Ovary (tissue), 9 donors: ENCODE results near the gene SLC49A4. TPM values are rescaled to one million over a fixed set of nuclear protein-coding genes. Genes with fewer than 3 reads are reported as not detected.

ENCODE experiments used
- DNase-seq, 5 donors: peaks; one replicate each; pipeline ENCODE4 v3.0.0-alpha.2; 2019 to 2020
- H3K27ac ChIP-seq, 2 donors: fragments of 200-600 bp; one replicate each; pipeline versions ENCODE4 v1.5.1 to v1.8.0; 2019 to 2022
- H3K27me3 ChIP-seq: fragments of 200-600 bp; one replicate; pipeline ENCODE4 v1.8.0; 2022
- H3K36me3 ChIP-seq: fragments of 200-600 bp; sonication (generic); one replicate; pipeline ENCODE4 v1.5.1; 2019
- H3K4me1 ChIP-seq: one replicate; pipeline ENCODE4 v1.8.1; 2013; ENCODE audit warnings: mild to moderate bottlenecking, moderate library complexity; ENCODE audit not compliant: insufficient read depth
- H3K4me3 ChIP-seq: fragments of 200-600 bp; sonication (generic); one replicate; pipeline ENCODE4 v1.5.1; 2017
- H3K9me3 ChIP-seq, 2 donors: fragments of 200-600 bp in 1 of 2; sonication (generic) in 1 of 2; one replicate each; pipeline versions ENCODE4 v1.5.1 to v1.8.1; 2013 to 2019; ENCODE audit warnings: mild to moderate bottlenecking in 1 of 2, moderate library complexity in 1 of 2
- EP300 ChIP-seq: sonication (generic); formaldehyde crosslinking; IDR thresholded peaks from one replicate; pipeline ENCODE4 v1.6.1; 2017; ENCODE audit warnings: antibody characterized with exemption
- POLR2A ChIP-seq: fragments of 450-650 bp; IDR thresholded peaks from one replicate; pipeline ENCODE4 v1.6.1; 2017; ENCODE audit warnings: antibody characterized with exemption, mild to moderate bottlenecking, moderate library complexity
- WGBS, 3 donors: extraction: QIAGEN DNeasy Blood & Tissue Kit in 1 of 3; methylation state at CpG; one replicate each; pipeline versions ENCODE4 v1.1.5 to v1.1.7; 2013 to 2017; 5-methylcytosine and 5-hydroxymethylcytosine counted together
- intact Hi-C, 4 donors: fragments of 100-400 bp; cut with DNase I; formaldehyde crosslinking; loops; one replicate each; pipeline versions ENCODE4 v1.11.0 to v1.15.1; 2022 to 2023
- polyA plus RNA-seq, 2 donors: library from polyadenylated mRNA; stranded (reverse); fragments of 200-250 nt in 1 of 2; fragments of 350-450 nt in 1 of 2; fragmentation: Illumina TruSeq in 1 of 2; extraction: RNeasy Lipid Tissue Mini Kit (QIAGEN cat#74804) in 1 of 2; gene quantifications; one replicate each; pipeline ENCODE4 v1.2.3, GENCODE V29; 2013 to 2014
- total RNA-seq, 7 donors: library from RNA; depleted of rRNA in 2 of 7; stranded (reverse); fragments of >200 nt in 2 of 7; fragmentation: NEBNext Ultra II Directional in 3 of 7; extraction: Animal tissue kit (Norgen Biotek cat#: 25700) in 3 of 7; gene quantifications; one replicate each; pipeline versions ENCODE4 v1.1.0 to v1.2.4, GENCODE V29; 2016 to 2023
- TF ChIP-seq, protein P1 (sequence below), 3 donors: fragments of 450-650 bp in 2 of 3; fragments of 200-600 bp in 1 of 3; IDR thresholded peaks; one replicate each; pipeline versions ENCODE4 v1.5.1 to v1.8.0; 2016 to 2022; ENCODE audit warnings: antibody characterized with exemption in 3 of 3, mild to moderate bottlenecking in 1 of 3
- donor health status: DM: no; HTN: no; CAD: no; lungs with moderate emphysema.
- donor health status: DM: no; HTN: no; CAD: no.
- donor health status: Bipolar disorder and iron deficiency.
- donor health status: DM: yes; HTN: yes; CAD: no.
- donor health status: DM: no; HTN: no; CAD: no.
- donor health status: DM: yes; HTN: yes; CAD: no.

SLC49A4 gene
- total and polyA plus RNA-seq, 9 donors, result 3.7 to 17.8 (median 8.3) TPM

GRCh38 chr3:122873741-122874515, 79.1 kb downstream of the SLC49A4 start:
- no peaks in the 10 kb centered on the region for H3K36me3 ChIP-seq
- no peaks in the 10 kb centered on the region for H3K27me3 ChIP-seq
- no peaks in the 10 kb centered on the region for H3K9me3 ChIP-seq
- TF ChIP-seq, protein P1, sequence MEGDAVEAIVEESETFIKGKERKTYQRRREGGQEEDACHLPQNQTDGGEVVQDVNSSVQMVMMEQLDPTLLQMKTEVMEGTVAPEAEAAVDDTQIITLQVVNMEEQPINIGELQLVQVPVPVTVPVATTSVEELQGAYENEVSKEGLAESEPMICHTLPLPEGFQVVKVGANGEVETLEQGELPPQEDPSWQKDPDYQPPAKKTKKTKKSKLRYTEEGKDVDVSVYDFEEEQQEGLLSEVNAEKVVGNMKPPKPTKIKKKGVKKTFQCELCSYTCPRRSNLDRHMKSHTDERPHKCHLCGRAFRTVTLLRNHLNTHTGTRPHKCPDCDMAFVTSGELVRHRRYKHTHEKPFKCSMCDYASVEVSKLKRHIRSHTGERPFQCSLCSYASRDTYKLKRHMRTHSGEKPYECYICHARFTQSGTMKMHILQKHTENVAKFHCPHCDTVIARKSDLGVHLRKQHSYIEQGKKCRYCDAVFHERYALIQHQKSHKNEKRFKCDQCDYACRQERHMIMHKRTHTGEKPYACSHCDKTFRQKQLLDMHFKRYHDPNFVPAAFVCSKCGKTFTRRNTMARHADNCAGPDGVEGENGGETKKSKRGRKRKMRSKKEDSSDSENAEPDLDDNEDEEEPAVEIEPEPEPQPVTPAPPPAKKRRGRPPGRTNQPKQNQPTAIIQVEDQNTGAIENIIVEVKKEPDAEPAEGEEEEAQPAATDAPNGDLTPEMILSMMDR (IDR thresholded peaks at IDR 0.05), result no peak
- TF ChIP-seq POLR2A (no peak), EP300 (no peak)
- no peak for DNase-seq
- no peaks in the 10 kb centered on the region for H3K4me1 ChIP-seq
- intact Hi-C loops, result no loop called here
- H3K4me3 ChIP-seq, result no peak overlapping the region
- H3K27ac ChIP-seq, result no peak overlapping the region
- WGBS, 3 donors, result 93 to 95% (median 93%) methylated on average over 9 of the region's 9 CpGs

DNA sequence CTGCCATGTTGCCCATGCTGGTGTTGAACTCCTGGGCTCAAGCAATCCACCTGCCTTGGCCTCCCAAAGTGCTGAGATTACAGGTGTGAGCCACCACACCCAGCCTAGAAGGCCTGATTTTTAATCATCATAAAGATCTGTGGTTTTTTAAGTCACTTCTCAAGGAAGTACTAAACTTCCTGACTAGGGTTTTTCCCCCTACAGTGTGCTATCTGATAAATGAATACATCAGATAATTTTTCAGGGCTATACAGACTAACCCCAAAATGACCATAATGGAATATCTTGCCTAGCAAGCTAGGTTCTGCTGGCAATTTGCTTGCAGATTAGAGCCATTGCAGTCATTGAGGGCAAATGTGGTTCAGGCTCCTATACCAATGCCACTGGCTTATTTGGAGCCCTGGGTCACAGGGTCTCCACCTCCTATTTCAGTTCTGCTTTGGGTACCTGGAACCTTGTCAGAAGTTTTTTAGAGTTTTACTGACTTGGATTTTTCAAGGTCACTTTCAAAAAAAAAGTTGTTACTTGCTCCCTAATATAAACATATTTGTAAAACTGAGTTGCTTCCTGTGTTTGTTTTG, 80.8 kb downstream of the SLC49A4 start:
- no peak for DNase-seq
- Histone ChIP-seq H3K4me3 (no peak overlapping the region), H3K36me3 (no peaks in the 10 kb centered on the region), H3K27me3 (no peaks in the 10 kb centered on the region), H3K27ac (no peak overlapping the region), H3K4me1 (no peaks in the 10 kb centered on the region), H3K9me3 (no peaks in the 10 kb centered on the region)
- TF ChIP-seq EP300 (no peak), POLR2A (no peak)
- TF ChIP-seq, protein P1 (IDR thresholded peaks at IDR 0.05), result no peak
- intact Hi-C loops, result no loop called here

DNA sequence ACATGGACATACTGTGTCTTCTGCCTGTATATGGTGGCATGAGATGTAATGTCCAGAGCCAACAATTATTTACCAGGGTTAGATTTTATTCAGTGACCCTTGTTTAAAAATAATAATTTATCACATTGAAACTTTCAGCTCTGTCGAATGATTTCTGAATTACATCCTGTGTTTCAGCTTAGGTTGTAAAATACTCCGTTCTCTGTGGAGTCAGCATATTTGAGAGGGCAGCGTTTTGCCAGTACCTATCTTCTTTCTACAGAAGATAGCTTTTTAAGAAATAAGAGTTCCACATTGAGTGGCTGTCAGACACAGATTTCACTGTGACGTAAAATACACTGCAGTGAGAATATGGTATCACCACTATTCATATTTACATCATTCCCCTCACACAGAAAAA, 85.3 kb downstream of the SLC49A4 start:
- no peak overlapping the region for H3K4me3 ChIP-seq
- H3K27ac ChIP-seq, result no peak overlapping the region
- 89 to 91% (median 90%) methylated on average over 4 of the region's 4 CpGs for WGBS, 3 donors
- no peaks in the 10 kb centered on the region for H3K36me3 ChIP-seq
- H3K9me3 ChIP-seq, result no peaks in the 10 kb centered on the region
- intact Hi-C loops, result no loop called here
- DNase-seq, result no peak
- no peaks in the 10 kb centered on the region for H3K4me1 ChIP-seq
- TF ChIP-seq, protein P1 (IDR thresholded peaks at IDR 0.05), result no peak
- no peaks in the 10 kb centered on the region for H3K27me3 ChIP-seq

GRCh38 chr3:122880624-122881023, 85.8 kb downstream of the SLC49A4 start:
- H3K4me1 ChIP-seq, result no peaks in the 10 kb centered on the region
- no peaks in the 10 kb centered on the region for H3K27me3 ChIP-seq
- no peaks in the 10 kb centered on the region for H3K36me3 ChIP-seq
- no peak overlapping the region for H3K27ac ChIP-seq
- H3K9me3 ChIP-seq, result no peaks in the 10 kb centered on the region
- no peak overlapping the region for H3K4me3 ChIP-seq
- intact Hi-C loops, result no loop called here
- TF ChIP-seq EP300, result no peak
- no peak for TF ChIP-seq POLR2A
- TF ChIP-seq, protein P1 (IDR thresholded peaks at IDR 0.05), result no peak
- 51 to 60% (median 58%) methylated on average over 4 of the region's 4 CpGs for WGBS, 3 donors
- no peak for DNase-seq
